Endodermal cell (in vitro differentiated cells): Measurements from ENCODE around the gene WASF2. TPM values are rescaled to one million over a fixed set of nuclear protein-coding genes. Genes with fewer than 3 reads are reported as not detected.

ENCODE experiments used
- DNase-seq: peaks from one replicate; pipeline ENCODE4 v3.0.0-alpha.2; 2017
- H3K27ac ChIP-seq: 2 replicates; pipeline ENCODE4 v1.5.1; 2013; ENCODE audit warnings: mild to moderate bottlenecking, low read depth, low read length, moderate library complexity
- H3K27me3 ChIP-seq: 2 replicates; pipeline ENCODE4 v1.6.1; 2013; ENCODE audit warnings: mild to moderate bottlenecking, low read length, moderate library complexity; ENCODE audit not compliant: insufficient read depth, control insufficient read depth, poor library complexity, severe bottlenecking
- H3K36me3 ChIP-seq: 2 replicates; pipeline ENCODE4 v1.7.0; 2013; ENCODE audit warnings: mild to moderate bottlenecking, low read length, moderate library complexity; ENCODE audit not compliant: control insufficient read depth, insufficient read depth
- H3K4me1 ChIP-seq: one replicate; pipeline ENCODE4 v1.7.0; 2013; ENCODE audit warnings: low read length; ENCODE audit not compliant: control insufficient read depth, insufficient read depth
- H3K4me3 ChIP-seq: 2 replicates; pipeline ENCODE4 v1.5.1; 2013; ENCODE audit warnings: mild to moderate bottlenecking, low read length, moderate library complexity
- H3K9ac ChIP-seq: 2 replicates; pipeline ENCODE4 v1.6.1; 2013; ENCODE audit warnings: mild to moderate bottlenecking, low read length, moderate library complexity; ENCODE audit not compliant: poor library complexity, severe bottlenecking; ENCODE audit errors: extremely low read depth
- H3K9me3 ChIP-seq: 2 replicates; pipeline ENCODE4 v1.6.1; 2013; ENCODE audit warnings: mild to moderate bottlenecking, low read length, moderate library complexity; ENCODE audit not compliant: control insufficient read depth
- H3K27ac Mint-ChIP-seq: 2 replicates; pipeline ENCODE4 v1.8.0; 2020; ENCODE audit warnings: mixed read lengths
- H3K27me3 Mint-ChIP-seq: 2 replicates; pipeline ENCODE4 v1.8.0; 2021; ENCODE audit warnings: mild to moderate bottlenecking, mixed read lengths; ENCODE audit not compliant: insufficient read depth
- H3K36me3 Mint-ChIP-seq: 2 replicates; pipeline ENCODE4 v1.8.0; 2020; ENCODE audit warnings: low read depth, mixed read lengths
- H3K4me1 Mint-ChIP-seq: 2 replicates; pipeline ENCODE4 v1.8.0; 2020; ENCODE audit warnings: mixed read lengths
- H3K4me3 Mint-ChIP-seq: 2 replicates; pipeline ENCODE4 v1.8.0; 2020; ENCODE audit warnings: mild to moderate bottlenecking, moderate library complexity, mixed read lengths
- H3K9me3 Mint-ChIP-seq: 2 replicates; pipeline ENCODE4 v1.8.0; 2020; ENCODE audit warnings: mild to moderate bottlenecking, mixed read lengths
- CTCF ChIP-seq: fragments of 200-600 bp; sonication (generic); conservative IDR thresholded peaks from 2 replicates; pipeline ENCODE4 v1.5.0; 2021; ENCODE audit warnings: antibody characterized with exemption, mild to moderate bottlenecking
- WGBS, 2 experiments: methylation state at CpG; one replicate each; pipeline versions ENCODE4 v1.1.5 to v1.1.7; 2013; ENCODE audit warnings: missing lambda C conversion rate in 2 of 2, mixed read lengths in 1 of 2; ENCODE audit not compliant: insufficient coverage in 1 of 2, insufficient read length in 1 of 2; 5-methylcytosine and 5-hydroxymethylcytosine counted together
- total RNA-seq, 2 donors: library from RNA; stranded (reverse); fragmentation: NEBNext Ultra II Directional in 1 of 2; extraction: Animal tissue kit (Norgen Biotek cat#: 25700) in 1 of 2; gene quantifications; 2 replicates in 1 of 2; 3 replicates in 1 of 2; pipeline ENCODE4 v1.2.1, GENCODE V29; 2021

WASF2 gene
- total RNA-seq, 2 donors from 2014 or later, result 90.0 to 98.8 TPM

- peak overlapping the region; percentile 9 for H3K27ac ChIP-seq
- H3K4me1 ChIP-seq, result peaks cover 24% of the 10 kb centered on the region
- peaks cover 60% of the 10 kb centered on the region for H3K4me1 Mint-ChIP-seq
Measured at GRCh38 chr1:27403065-27403726, 86.8 kb downstream of the WASF2 start.

DNA sequence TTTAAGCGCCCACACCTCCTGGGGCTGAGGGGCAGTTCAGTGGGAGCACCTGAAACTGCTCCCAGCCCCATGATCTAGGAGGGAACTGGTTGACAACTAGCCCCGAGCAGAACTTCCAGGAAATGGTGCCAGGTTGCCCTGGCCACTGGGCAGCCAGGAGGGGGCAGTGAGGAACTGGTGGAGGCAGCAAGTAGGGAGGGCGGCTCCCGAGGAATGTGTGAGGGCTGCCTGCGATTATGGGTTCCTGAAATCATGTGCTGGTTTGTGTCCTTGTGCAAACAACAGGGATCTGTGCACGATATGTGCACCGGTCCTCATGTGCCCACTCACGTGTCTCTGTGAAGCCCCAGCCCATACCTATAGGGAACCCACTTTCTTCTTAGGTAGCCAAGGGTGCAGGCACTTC lies 87.6 kb downstream of the WASF2 start:
- Mint-ChIP-seq H3K36me3 (peaks cover 4% of the 10 kb centered on the region), H3K27me3 (no peaks in the 10 kb centered on the region), H3K9me3 (no peaks in the 10 kb centered on the region), H3K4me1 (peaks cover 65% of the 10 kb centered on the region), H3K27ac (peak overlapping the region; percentile 89), H3K4me3 (no peak overlapping the region)
- no peaks in the 10 kb centered on the region for H3K27me3 ChIP-seq
- peak; percentile 73 for TF ChIP-seq CTCF
- WGBS, 2 experiments, result 77 to 87% methylated on average over 8 of the region's 8 CpGs
- H3K4me1 ChIP-seq, result peaks cover 26% of the 10 kb centered on the region
- peak; percentile 87 for DNase-seq
- H3K9ac ChIP-seq, result no peak overlapping the region
- no peaks in the 10 kb centered on the region for H3K9me3 ChIP-seq
- H3K27ac ChIP-seq, result peak overlapping the region; percentile 9
- peaks cover 7% of the 10 kb centered on the region for H3K36me3 ChIP-seq
- no peak overlapping the region for H3K4me3 ChIP-seq

More at GRCh38 chr1:27403065-27403726, 86.8 kb downstream of the WASF2 start:
- H3K9me3 Mint-ChIP-seq, result no peaks in the 10 kb centered on the region
- no peaks in the 10 kb centered on the region for H3K27me3 Mint-ChIP-seq
- WGBS, 2 experiments, result 86 to 88% methylated on average over 11 to 24 of the region's 24 CpGs
- peak; percentile 85 for DNase-seq
- no peak overlapping the region for H3K4me3 Mint-ChIP-seq
- Histone ChIP-seq H3K9ac (no peak overlapping the region), H3K36me3 (peaks cover 12% of the 10 kb centered on the region), H3K9me3 (no peaks in the 10 kb centered on the region), H3K4me3 (no peak overlapping the region), H3K27me3 (no peaks in the 10 kb centered on the region)
- peak overlapping the region; percentile 89 for H3K27ac Mint-ChIP-seq
- peak; percentile 35 for TF ChIP-seq CTCF
- H3K36me3 Mint-ChIP-seq, result peaks cover 10% of the 10 kb centered on the region

GRCh38 chr1:27400963-27401341 lies 89.0 kb downstream of the WASF2 start:
- DNase-seq, result no peak
- H3K9me3 Mint-ChIP-seq, result no peaks in the 10 kb centered on the region
- no peak for TF ChIP-seq CTCF
- no peaks in the 10 kb centered on the region for H3K9me3 ChIP-seq
- H3K36me3 ChIP-seq, result no peaks in the 10 kb centered on the region
- H3K36me3 Mint-ChIP-seq, result no peaks in the 10 kb centered on the region
- no peak overlapping the region for H3K4me3 Mint-ChIP-seq
- WGBS, 2 experiments, result 97% methylated on average over 5 of the region's 5 CpGs
- H3K9ac ChIP-seq, result no peak overlapping the region
- H3K27ac Mint-ChIP-seq, result no peak overlapping the region
- H3K4me3 ChIP-seq, result no peak overlapping the region
- no peak overlapping the region for H3K27ac ChIP-seq
- H3K4me1 Mint-ChIP-seq, result peaks cover 60% of the 10 kb centered on the region
- H3K27me3 ChIP-seq, result no peaks in the 10 kb centered on the region
- H3K4me1 ChIP-seq, result peaks cover 23% of the 10 kb centered on the region
- H3K27me3 Mint-ChIP-seq, result no peaks in the 10 kb centered on the region
